OCI-LY3 (cell line): ENCODE data around the gene CCDC27.

ENCODE experiments used
- H2AFZ ChIP-seq: fragments of 200-600, 300-600 bp; shearing (Covaris generic); 2 replicates; pipeline ENCODE4 v1.6.0; 2014; ENCODE audit warnings: antibody characterized with exemption, low read depth, low read length
- H3K27ac ChIP-seq: fragments of 200-600, 300-600 bp; sonication (generic); 2 replicates; pipeline ENCODE4 v1.5.1; 2014; ENCODE audit warnings: mild to moderate bottlenecking, low read length, moderate library complexity, mixed read lengths
- H3K27me3 ChIP-seq: fragments of 200-600, 300-600 bp; sonication (generic); 2 replicates; pipeline ENCODE4 v1.6.1; 2014; ENCODE audit warnings: low read depth, low read length, mixed read lengths
- H3K36me3 ChIP-seq: fragments of 200-600, 300-600 bp; sonication (generic); replicated peaks from 2 replicates; pipeline ENCODE3; 2014; ENCODE audit warnings: low read depth, low read length, mixed read lengths
- H3K4me1 ChIP-seq: fragments of 300-600, 200-600 bp; sonication (generic); 2 replicates; pipeline ENCODE4 v1.6.1; 2014; ENCODE audit warnings: low read length, mixed read lengths
- H3K4me2 ChIP-seq: fragments of 200-600, 300-600 bp; sonication (generic); 2 replicates; pipeline ENCODE4 v1.6.1; 2014; ENCODE audit warnings: low read length, mixed read lengths
- H3K4me3 ChIP-seq: fragments of 300-600, 200-600 bp; sonication (generic); 2 replicates; pipeline ENCODE4 v1.5.1; 2014; ENCODE audit warnings: antibody characterized with exemption, mild to moderate bottlenecking, low read length, moderate library complexity
- H3K79me2 ChIP-seq: fragments of 300-600, 200-600 bp; shearing (Covaris generic); 2 replicates; pipeline ENCODE4 v1.6.1; 2014; ENCODE audit warnings: mild to moderate bottlenecking, low read length, mixed read lengths
- H3K9ac ChIP-seq: fragments of 300-600, 200-600 bp; shearing (Covaris generic); 2 replicates; pipeline ENCODE4 v1.6.0; 2014; ENCODE audit warnings: mild to moderate bottlenecking, low read length, moderate library complexity
- H3K9me3 ChIP-seq: fragments of 200-600, 300-600 bp; shearing (Covaris generic); 2 replicates; pipeline ENCODE4 v1.6.1; 2014; ENCODE audit warnings: low read length, mixed read lengths; ENCODE audit not compliant: insufficient read depth
- H4K20me1 ChIP-seq: fragments of 200-600, 300-600 bp; sonication (generic); 2 replicates; pipeline ENCODE4 v1.6.1; 2016; ENCODE audit warnings: low read length, mixed read lengths; ENCODE audit not compliant: insufficient read depth
- CTCF ChIP-seq: fragments of 200-600, 300-600 bp; sonication (generic); IDR thresholded peaks from 2 replicates; pipeline ENCODE4 v1.5.1; 2014; ENCODE audit warnings: antibody characterized with exemption, low read length, low read depth
- EZH2phosphoT487 ChIP-seq: fragments of 200-600 bp; shearing (Covaris generic); IDR thresholded peaks from 2 replicates; pipeline ENCODE4 v1.6.1; 2018; ENCODE audit warnings: antibody characterized with exemption, mixed run types, low read depth

Gene CCDC27

GRCh38 chr1:3740042-3740441 lies 12.2 kb upstream of the CCDC27 start:
- no peaks in the 10 kb centered on the region for H3K36me3 ChIP-seq
- 0 out of 2 replicates have a peak, but pooled peaks cover 3% of the 10 kb centered on the region for H4K20me1 ChIP-seq
- no peak overlapping the region for H2AFZ ChIP-seq
- H3K9ac ChIP-seq = no peak overlapping the region
- no peak overlapping the region for H3K4me3 ChIP-seq
- H3K9me3 ChIP-seq = no peaks in the 10 kb centered on the region
- peaks cover 6% of the 10 kb centered on the region for H3K4me1 ChIP-seq
- no peaks in the 10 kb centered on the region for H3K27me3 ChIP-seq
- no peak for TF ChIP-seq CTCF
- no peak for TF ChIP-seq EZH2phosphoT487
- H3K4me2 ChIP-seq = no peak overlapping the region
- H3K27ac ChIP-seq = no peak overlapping the region
- H3K79me2 ChIP-seq = no peaks in the 10 kb centered on the region

GRCh38 chr1:3740752-3741151 lies 11.5 kb upstream of the CCDC27 start:
- Histone ChIP-seq H3K79me2 (no peaks in the 10 kb centered on the region), H3K27ac (no peak overlapping the region), H3K27me3 (no peaks in the 10 kb centered on the region), H3K36me3 (no peaks in the 10 kb centered on the region), H3K4me1 (0 out of 2 replicates have a peak, but pooled peaks cover 4% of the 10 kb centered on the region), H2AFZ (no peak overlapping the region), H3K9ac (no peak overlapping the region), H3K4me3 (no peak overlapping the region), H3K4me2 (no peak overlapping the region), H3K9me3 (no peaks in the 10 kb centered on the region), H4K20me1 (0 out of 2 replicates have a peak, but pooled peaks cover 3% of the 10 kb centered on the region)
- no peak for TF ChIP-seq EZH2phosphoT487
- no peak for TF ChIP-seq CTCF

GRCh38 chr1:3741566-3742438 lies 10.4 kb upstream of the CCDC27 start:
- H4K20me1 ChIP-seq = 0 out of 2 replicates have a peak, but pooled peaks cover 3% of the 10 kb centered on the region
- no peak overlapping the region for H3K4me3 ChIP-seq
- no peaks in the 10 kb centered on the region for H3K79me2 ChIP-seq
- peaks cover 9% of the 10 kb centered on the region; the same call in 1 of the 2 replicates for H3K4me1 ChIP-seq
- no peak overlapping the region for H3K9ac ChIP-seq
- H3K9me3 ChIP-seq = no peaks in the 10 kb centered on the region
- H3K4me2 ChIP-seq = no peak overlapping the region
- no peaks in the 10 kb centered on the region for H3K27me3 ChIP-seq
- H2AFZ ChIP-seq = no peak overlapping the region
- H3K36me3 ChIP-seq = no peaks in the 10 kb centered on the region
- TF ChIP-seq CTCF (no peak), EZH2phosphoT487 (no peak)
- H3K27ac ChIP-seq = no peak overlapping the region

GRCh38 chr1:3742439-3743298 lies 9.6 kb upstream of the CCDC27 start:
- Histone ChIP-seq H3K79me2 (no peaks in the 10 kb centered on the region), H3K4me1 (peaks cover 11% of the 10 kb centered on the region), H3K4me3 (no peak overlapping the region), H3K27ac (no peak overlapping the region), H2AFZ (no peak overlapping the region), H3K27me3 (no peaks in the 10 kb centered on the region), H3K4me2 (no peak overlapping the region), H4K20me1 (0 out of 2 replicates have a peak, but pooled peaks cover 3% of the 10 kb centered on the region), H3K36me3 (no peaks in the 10 kb centered on the region), H3K9ac (no peak overlapping the region), H3K9me3 (no peaks in the 10 kb centered on the region)
- TF ChIP-seq EZH2phosphoT487 (no peak), CTCF (no peak)
